Astrocyte of the spinal cord (primary cell): ENCODE results near the gene ITGAV.
A peak's percentile ranks its signal among the peaks of the same experiment; 100 is the strongest.

Experiments
- DNase-seq: peaks from one replicate; pipeline ENCODE4 v3.0.0; 2011; ENCODE audit warnings: low read depth, low spot score
- H3K4me3 ChIP-seq: 2 replicates; pipeline ENCODE4 v1.5.1; 2011; ENCODE audit warnings: low read depth, mild to moderate bottlenecking, low read length, moderate library complexity
- in situ Hi-C: cut with HindIII; loops from 2 replicates; pipeline ENCODE4 v1.10.0; 2017; ENCODE audit warnings: low sequenced_read_pairs
- TF ChIP-seq, protein P1 (sequence below): IDR thresholded peaks from 2 replicates; pipeline ENCODE4 v1.5.1; 2012; ENCODE audit warnings: low read depth, mild to moderate bottlenecking, low read length, inconsistent platforms

The ITGAV gene

GRCh38 chr2:186588940-186589611 is 780 bp upstream of the ITGAV start:
- peak overlapping the region; percentile 97 for H3K4me3 ChIP-seq
- DNase-seq: no peak
- in situ Hi-C loops: no loop called here
- TF ChIP-seq, protein P1, sequence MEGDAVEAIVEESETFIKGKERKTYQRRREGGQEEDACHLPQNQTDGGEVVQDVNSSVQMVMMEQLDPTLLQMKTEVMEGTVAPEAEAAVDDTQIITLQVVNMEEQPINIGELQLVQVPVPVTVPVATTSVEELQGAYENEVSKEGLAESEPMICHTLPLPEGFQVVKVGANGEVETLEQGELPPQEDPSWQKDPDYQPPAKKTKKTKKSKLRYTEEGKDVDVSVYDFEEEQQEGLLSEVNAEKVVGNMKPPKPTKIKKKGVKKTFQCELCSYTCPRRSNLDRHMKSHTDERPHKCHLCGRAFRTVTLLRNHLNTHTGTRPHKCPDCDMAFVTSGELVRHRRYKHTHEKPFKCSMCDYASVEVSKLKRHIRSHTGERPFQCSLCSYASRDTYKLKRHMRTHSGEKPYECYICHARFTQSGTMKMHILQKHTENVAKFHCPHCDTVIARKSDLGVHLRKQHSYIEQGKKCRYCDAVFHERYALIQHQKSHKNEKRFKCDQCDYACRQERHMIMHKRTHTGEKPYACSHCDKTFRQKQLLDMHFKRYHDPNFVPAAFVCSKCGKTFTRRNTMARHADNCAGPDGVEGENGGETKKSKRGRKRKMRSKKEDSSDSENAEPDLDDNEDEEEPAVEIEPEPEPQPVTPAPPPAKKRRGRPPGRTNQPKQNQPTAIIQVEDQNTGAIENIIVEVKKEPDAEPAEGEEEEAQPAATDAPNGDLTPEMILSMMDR: no peak

GRCh38 chr2:186590350-186590758 is 498 bp downstream of the ITGAV start:
- peak overlapping the region; percentile 97 for H3K4me3 ChIP-seq
- peak; percentile 55 for DNase-seq
- TF ChIP-seq, protein P1: no peak
- in situ Hi-C loops: no loop called here

DNA sequence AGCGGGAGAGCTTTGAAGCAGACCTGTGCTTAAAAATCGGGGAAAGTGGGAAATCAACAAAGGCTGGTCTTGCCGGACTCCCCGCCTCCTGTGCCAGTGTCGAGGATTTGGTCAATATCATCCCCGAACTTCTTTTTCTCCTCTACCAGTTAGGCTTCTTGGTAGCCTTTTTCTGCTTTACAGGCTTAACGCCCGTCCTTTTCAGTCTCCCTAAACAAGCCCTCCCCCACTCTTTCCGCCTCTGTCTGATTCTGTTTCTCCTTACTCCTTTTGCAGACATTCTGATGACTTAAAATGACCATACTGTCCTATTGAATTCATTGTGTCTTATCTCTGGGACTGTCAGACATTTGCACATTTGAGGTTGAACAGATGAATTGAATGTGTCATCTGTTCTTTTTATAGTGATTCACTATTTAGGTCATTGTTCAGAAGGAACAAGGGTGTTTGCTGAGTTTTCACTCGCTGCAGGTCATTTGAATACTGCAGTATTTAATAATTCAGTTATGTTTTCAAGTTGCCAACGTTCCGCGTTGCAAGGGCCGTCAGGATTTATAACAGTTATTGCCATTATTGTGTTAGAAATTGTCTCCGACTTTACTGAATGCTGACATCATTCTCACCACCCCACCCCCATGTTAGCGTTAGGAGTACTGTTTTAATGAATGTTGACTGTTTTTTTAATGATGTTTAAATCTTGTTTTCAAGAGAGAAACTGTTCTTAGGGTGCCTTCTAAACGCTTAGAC is 1.1 kb downstream of the ITGAV start:
- H3K4me3 ChIP-seq: peak overlapping the region; percentile 97
- peak; percentile 64 for DNase-seq
- in situ Hi-C loops: no loop called here
- TF ChIP-seq, protein P1: no peak

- TF ChIP-seq, protein P1: no peak
- peak overlapping the region; percentile 97 for H3K4me3 ChIP-seq
- DNase-seq: no peak
- in situ Hi-C loops: no loop called here
Observed at GRCh38 chr2:186591506-186591890, 1.6 kb downstream of the ITGAV start.

- in situ Hi-C loops: no loop called here
- TF ChIP-seq, protein P1: no peak
- DNase-seq: no peak
- peak overlapping the region; percentile 97 for H3K4me3 ChIP-seq
Observed at GRCh38 chr2:186592137-186592875, 2.5 kb downstream of the ITGAV start.

DNA sequence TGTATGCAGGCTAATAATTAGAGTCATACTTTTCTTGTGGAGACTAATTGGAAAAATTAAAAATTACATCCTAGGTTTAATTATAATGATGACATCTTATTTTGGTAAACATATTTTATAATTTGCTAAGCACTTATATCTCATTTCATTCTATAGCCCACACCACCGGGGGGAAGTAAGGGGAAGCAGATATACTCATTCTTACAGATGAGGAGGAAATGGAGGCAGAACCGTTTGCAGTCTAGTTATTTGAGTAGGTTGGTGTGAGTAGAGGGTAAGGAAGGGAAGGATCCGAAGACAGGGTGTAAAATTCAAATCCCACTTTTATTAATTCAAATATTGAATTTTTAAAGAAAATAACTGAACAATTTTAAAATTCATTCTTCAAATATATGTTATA is 3.7 kb downstream of the ITGAV start:
- DNase-seq: no peak
- TF ChIP-seq, protein P1: no peak
- in situ Hi-C loops: no loop called here
- H3K4me3 ChIP-seq: no peak overlapping the region
